ENCODE measurements around the gene OR51D1.

OR51D1 gene

GRCh38 chr11:4636962-4637661, at the start of gene OR51D1:
OR51D1 (plus strand) TSS chr11:4637477; CDS start chr11:4639791, 2,314 bp downstream.
- Histone ChIP-seq H3K27me3 (ENCODE audit: control insufficient read depth, insufficient read depth, low read length) (peaks cover 9% of the 10 kb centered on the region), H3K27ac (ENCODE audit: low read depth, low read length) (no peak within 1 kb of the TSS), H3K9ac (ENCODE audit: low read depth, low read length) (no peak within 1 kb of the TSS), H3K9me3 (ENCODE audit: control insufficient read depth, insufficient read depth, low read length) (no peaks in the 10 kb centered on the region), H3K4me1 (ENCODE audit: control insufficient read depth, insufficient read depth, low read length) (no peaks in the 10 kb centered on the region), H3K36me3 (ENCODE audit: control insufficient read depth, insufficient read depth, low read length) (no peaks in the 10 kb centered on the region), H3K4me3 (ENCODE audit: low read depth, low read length) (peak within 1 kb of the TSS; percentile 43)

- H3K4me1 ChIP-seq (ENCODE audit: control insufficient read depth, insufficient read depth, low read length), result no peaks in the 10 kb centered on the region
- no peaks in the 10 kb centered on the region for H3K9me3 ChIP-seq (ENCODE audit: control insufficient read depth, insufficient read depth, low read length)
- H3K27ac ChIP-seq (ENCODE audit: low read depth, low read length), result no peak overlapping the region
- H3K36me3 ChIP-seq (ENCODE audit: control insufficient read depth, insufficient read depth, low read length), result no peaks in the 10 kb centered on the region
- no peaks in the 10 kb centered on the region for H3K27me3 ChIP-seq (ENCODE audit: control insufficient read depth, insufficient read depth, low read length)
- H3K4me3 ChIP-seq (ENCODE audit: low read depth, low read length), result no peak overlapping the region
- no peak overlapping the region for H3K9ac ChIP-seq (ENCODE audit: low read depth, low read length)
Measured at GRCh38 chr11:4589017-4589416, 48.3 kb upstream of the OR51D1 start.

GRCh38 chr11:4593739-4594138, 43.5 kb upstream of the OR51D1 start, which contains the start of gene OR52I1:
OR52I1 (plus strand) TSS chr11:4594039; CDS start chr11:4594039, 0 bp downstream.
- no peaks in the 10 kb centered on the region; the same call in 1 of the 2 replicates for H3K36me3 ChIP-seq (ENCODE audit: control insufficient read depth, insufficient read depth, low read length)
- no peak within 1 kb of the TSS for H3K27ac ChIP-seq (ENCODE audit: low read depth, low read length)
- no peaks in the 10 kb centered on the region for H3K9me3 ChIP-seq (ENCODE audit: control insufficient read depth, insufficient read depth, low read length)
- H3K27me3 ChIP-seq (ENCODE audit: control insufficient read depth, insufficient read depth, low read length), result no peaks in the 10 kb centered on the region
- H3K4me1 ChIP-seq (ENCODE audit: control insufficient read depth, insufficient read depth, low read length), result no peaks in the 10 kb centered on the region
- H3K4me3 ChIP-seq (ENCODE audit: low read depth, low read length), result no peak within 1 kb of the TSS
- no peak within 1 kb of the TSS for H3K9ac ChIP-seq (ENCODE audit: low read depth, low read length)

GRCh38 chr11:4605057-4605456, 32.2 kb upstream of the OR51D1 start:
- Histone ChIP-seq H3K27ac (ENCODE audit: low read depth, low read length) (no peak overlapping the region), H3K4me1 (ENCODE audit: control insufficient read depth, insufficient read depth, low read length) (peaks cover 4% of the 10 kb centered on the region; the same call in 1 of the 2 replicates), H3K9ac (ENCODE audit: low read depth, low read length) (no peak overlapping the region), H3K27me3 (ENCODE audit: control insufficient read depth, insufficient read depth, low read length) (no peaks in the 10 kb centered on the region), H3K4me3 (ENCODE audit: low read depth, low read length) (no peak overlapping the region), H3K36me3 (ENCODE audit: control insufficient read depth, insufficient read depth, low read length) (peaks cover 19% of the 10 kb centered on the region), H3K9me3 (ENCODE audit: control insufficient read depth, insufficient read depth, low read length) (0 out of 2 replicates have a peak, but pooled peaks cover 4% of the 10 kb centered on the region)

GRCh38 chr11:4606231-4607015, 30.9 kb upstream of the OR51D1 start:
- no peak overlapping the region for H3K27ac ChIP-seq (ENCODE audit: low read depth, low read length)
- no peaks in the 10 kb centered on the region for H3K27me3 ChIP-seq (ENCODE audit: control insufficient read depth, insufficient read depth, low read length)
- H3K36me3 ChIP-seq (ENCODE audit: control insufficient read depth, insufficient read depth, low read length), result peaks cover 7% of the 10 kb centered on the region; the same call in 1 of the 2 replicates
- no peak overlapping the region for H3K9ac ChIP-seq (ENCODE audit: low read depth, low read length)
- H3K4me3 ChIP-seq (ENCODE audit: low read depth, low read length), result no peak overlapping the region
- H3K9me3 ChIP-seq (ENCODE audit: control insufficient read depth, insufficient read depth, low read length), result 0 out of 2 replicates have a peak, but pooled peaks cover 4% of the 10 kb centered on the region
- peaks cover 4% of the 10 kb centered on the region; the same call in 1 of the 2 replicates for H3K4me1 ChIP-seq (ENCODE audit: control insufficient read depth, insufficient read depth, low read length)

- Histone ChIP-seq H3K36me3 (ENCODE audit: control insufficient read depth, insufficient read depth, low read length) (no peaks in the 10 kb centered on the region; the same call in 1 of the 2 replicates), H3K9ac (ENCODE audit: low read depth, low read length) (0 out of 2 replicates have a peak overlapping the region, but pooled peaks have one; percentile 27), H3K4me1 (ENCODE audit: control insufficient read depth, insufficient read depth, low read length) (peaks cover 4% of the 10 kb centered on the region; the same call in 1 of the 2 replicates), H3K27me3 (ENCODE audit: control insufficient read depth, insufficient read depth, low read length) (no peaks in the 10 kb centered on the region), H3K4me3 (ENCODE audit: low read depth, low read length) (peak overlapping the region; percentile 78), H3K27ac (ENCODE audit: low read depth, low read length) (no peak overlapping the region), H3K9me3 (ENCODE audit: control insufficient read depth, insufficient read depth, low read length) (0 out of 2 replicates have a peak, but pooled peaks cover 4% of the 10 kb centered on the region)
Measured at GRCh38 chr11:4607096-4607495, 30.2 kb upstream of the OR51D1 start.

- H3K4me3 ChIP-seq (ENCODE audit: low read depth, low read length), result peak within 1 kb of the TSS; percentile 78
- H3K9me3 ChIP-seq (ENCODE audit: control insufficient read depth, insufficient read depth, low read length), result 0 out of 2 replicates have a peak, but pooled peaks cover 4% of the 10 kb centered on the region
- peak within 1 kb of the TSS; percentile 69 for H3K9ac ChIP-seq (ENCODE audit: low read depth, low read length)
- peaks cover 4% of the 10 kb centered on the region; the same call in 1 of the 2 replicates for H3K4me1 ChIP-seq (ENCODE audit: control insufficient read depth, insufficient read depth, low read length)
- H3K27me3 ChIP-seq (ENCODE audit: control insufficient read depth, insufficient read depth, low read length), result no peaks in the 10 kb centered on the region
- peak within 1 kb of the TSS; percentile 95 for H3K27ac ChIP-seq (ENCODE audit: low read depth, low read length)
- H3K36me3 ChIP-seq (ENCODE audit: control insufficient read depth, insufficient read depth, low read length), result no peaks in the 10 kb centered on the region
Measured at GRCh38 chr11:4607781-4608666, 29.3 kb upstream of the OR51D1 start, which contains the start of gene TRIM68. TRIM68 (minus strand) TSS chr11:4608231; CDS start chr11:4605504, 2,727 bp downstream.

GRCh38 chr11:4610258-4610935, 26.9 kb upstream of the OR51D1 start:
- Histone ChIP-seq H3K36me3 (ENCODE audit: control insufficient read depth, insufficient read depth, low read length) (no peaks in the 10 kb centered on the region), H3K9ac (ENCODE audit: low read depth, low read length) (no peak overlapping the region), H3K9me3 (ENCODE audit: control insufficient read depth, insufficient read depth, low read length) (0 out of 2 replicates have a peak, but pooled peaks cover 4% of the 10 kb centered on the region)

GRCh38 chr11:4611986-4612385, 25.3 kb upstream of the OR51D1 start:
- Histone ChIP-seq H3K4me1 (ENCODE audit: control insufficient read depth, insufficient read depth, low read length) (peaks cover 4% of the 10 kb centered on the region; the same call in 1 of the 2 replicates), H3K9ac (ENCODE audit: low read depth, low read length) (no peak overlapping the region), H3K36me3 (ENCODE audit: control insufficient read depth, insufficient read depth, low read length) (no peaks in the 10 kb centered on the region), H3K9me3 (ENCODE audit: control insufficient read depth, insufficient read depth, low read length) (0 out of 2 replicates have a peak, but pooled peaks cover 4% of the 10 kb centered on the region), H3K27ac (ENCODE audit: low read depth, low read length) (no peak overlapping the region), H3K27me3 (ENCODE audit: control insufficient read depth, insufficient read depth, low read length) (no peaks in the 10 kb centered on the region), H3K4me3 (ENCODE audit: low read depth, low read length) (no peak overlapping the region)

More at GRCh38 chr11:4610258-4610935, 26.9 kb upstream of the OR51D1 start:
- Histone ChIP-seq H3K27ac (ENCODE audit: low read depth, low read length) (no peak overlapping the region), H3K4me3 (ENCODE audit: low read depth, low read length) (no peak overlapping the region), H3K4me1 (ENCODE audit: control insufficient read depth, insufficient read depth, low read length) (peaks cover 4% of the 10 kb centered on the region; the same call in 1 of the 2 replicates), H3K27me3 (ENCODE audit: control insufficient read depth, insufficient read depth, low read length) (no peaks in the 10 kb centered on the region)
